GM13977 (cell line): Measurements from ENCODE around the gene RDH13.
"Not testable (repeated sequence)": the region's sequence is repeated elsewhere in the genome, so short reads cannot be mapped to it uniquely, and the experiment has no call there.

ENCODE experiments used
- DNase-seq: peaks from one replicate; pipeline ENCODE4 v3.0.0; 2012; ENCODE audit warnings: low spot score
- CTCF ChIP-seq: IDR thresholded peaks from 2 replicates; pipeline ENCODE4 v1.5.1; 2012; ENCODE audit warnings: mild to moderate bottlenecking, control low read depth; ENCODE audit not compliant: insufficient read depth; ENCODE audit errors: extremely low read depth, missing control alignments
- in situ Hi-C: fragments of 300-500 bp; cut with MboI; formaldehyde crosslinking; loops from one replicate; pipeline ENCODE4 v1.12.0; 2022; ENCODE audit warnings: low sequenced_read_pairs, low pct_unique_long_range_greater_than_20kb, mixed read lengths, inconsistent platforms; ENCODE audit not compliant: unreplicated experiment

RDH13 gene

GRCh38 chr19:55036058-55036457 lies 26.9 kb downstream of the RDH13 start:
- in situ Hi-C loops, result no loop called here
- no peak for TF ChIP-seq CTCF
- DNase-seq, result no peak

GRCh38 chr19:55034751-55035150 lies 28.2 kb downstream of the RDH13 start:
- TF ChIP-seq CTCF, result no peak
- DNase-seq, result no peak
- in situ Hi-C loops, result no loop called here

GRCh38 chr19:55032976-55033643 lies 29.8 kb downstream of the RDH13 start:
- in situ Hi-C loops, result not testable (repeated sequence)

GRCh38 chr19:55032170-55032800 lies 30.7 kb downstream of the RDH13 start:
- DNase-seq, result no peak
- in situ Hi-C loops, result no loop called here
- no peak for TF ChIP-seq CTCF

More at GRCh38 chr19:55032976-55033643, 29.8 kb downstream of the RDH13 start:
- not testable (repeated sequence) for DNase-seq

- no peak for DNase-seq
- in situ Hi-C loops, result no loop called here
- TF ChIP-seq CTCF, result no peak
Observed at GRCh38 chr19:55031178-55031577, 31.8 kb downstream of the RDH13 start.

- in situ Hi-C loops, result no loop called here
Observed at GRCh38 chr19:55028757-55029156, 34.2 kb downstream of the RDH13 start.

More at GRCh38 chr19:55028757-55029156, 34.2 kb downstream of the RDH13 start:
- no peak for DNase-seq
- TF ChIP-seq CTCF, result no peak
